ENCODE data around the gene GDAP2.

DNA sequence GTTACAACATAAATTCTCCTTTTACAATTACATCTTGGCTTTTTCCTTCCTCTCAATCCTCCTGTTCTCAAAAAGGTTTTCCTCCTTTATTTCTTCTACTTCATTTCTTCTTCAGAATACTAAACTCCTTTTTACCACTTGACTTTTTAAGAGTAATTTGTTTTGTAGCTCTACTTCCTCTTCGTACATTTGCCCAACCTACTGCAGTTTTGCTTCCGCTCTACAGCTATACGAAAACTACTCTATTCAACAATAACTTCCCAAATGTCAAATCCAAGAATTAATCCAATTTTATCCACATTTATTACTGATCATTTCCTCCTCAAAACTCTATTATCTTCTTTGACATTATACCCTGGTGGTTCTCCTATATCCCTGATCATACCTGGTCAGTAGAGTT lies 3.4 kb downstream of the GDAP2 start:
- TF ChIP-seq, protein P1, sequence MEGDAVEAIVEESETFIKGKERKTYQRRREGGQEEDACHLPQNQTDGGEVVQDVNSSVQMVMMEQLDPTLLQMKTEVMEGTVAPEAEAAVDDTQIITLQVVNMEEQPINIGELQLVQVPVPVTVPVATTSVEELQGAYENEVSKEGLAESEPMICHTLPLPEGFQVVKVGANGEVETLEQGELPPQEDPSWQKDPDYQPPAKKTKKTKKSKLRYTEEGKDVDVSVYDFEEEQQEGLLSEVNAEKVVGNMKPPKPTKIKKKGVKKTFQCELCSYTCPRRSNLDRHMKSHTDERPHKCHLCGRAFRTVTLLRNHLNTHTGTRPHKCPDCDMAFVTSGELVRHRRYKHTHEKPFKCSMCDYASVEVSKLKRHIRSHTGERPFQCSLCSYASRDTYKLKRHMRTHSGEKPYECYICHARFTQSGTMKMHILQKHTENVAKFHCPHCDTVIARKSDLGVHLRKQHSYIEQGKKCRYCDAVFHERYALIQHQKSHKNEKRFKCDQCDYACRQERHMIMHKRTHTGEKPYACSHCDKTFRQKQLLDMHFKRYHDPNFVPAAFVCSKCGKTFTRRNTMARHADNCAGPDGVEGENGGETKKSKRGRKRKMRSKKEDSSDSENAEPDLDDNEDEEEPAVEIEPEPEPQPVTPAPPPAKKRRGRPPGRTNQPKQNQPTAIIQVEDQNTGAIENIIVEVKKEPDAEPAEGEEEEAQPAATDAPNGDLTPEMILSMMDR (conservative IDR thresholded peaks at IDR 0.05; ENCODE audit: low read depth, low read length) = no peak
- TF ChIP-seq RAD21 (IDR thresholded peaks at IDR 0.05; ENCODE audit: low read length) (no peak), POLR2A (IDR thresholded peaks at IDR 0.05; ENCODE audit: low read depth, low read length) (no peak), CHD1 (IDR thresholded peaks at IDR 0.05; ENCODE audit: low read depth, low read length) (no peak), RCOR1 (IDR thresholded peaks at IDR 0.05; ENCODE audit: insufficient replicate concordance, low read length) (no peak), SMC3 (IDR thresholded peaks at IDR 0.05; ENCODE audit: low read depth, low read length) (no peak), CEBPB (IDR thresholded peaks at IDR 0.05; ENCODE audit: low read depth, low read length) (no peak), MAZ (IDR thresholded peaks at IDR 0.05; ENCODE audit: borderline replicate concordance, low read depth, low read length) (no peak), FOS (IDR thresholded peaks at IDR 0.05; ENCODE audit: low read depth, low read length) (no peak), RFX5 (IDR thresholded peaks at IDR 0.05; ENCODE audit: low read depth, low read length) (no peak), MAFK (IDR thresholded peaks at IDR 0.05; ENCODE audit: low read depth, low read length) (no peak), NFE2L2 (IDR thresholded peaks at IDR 0.05; ENCODE audit: low read depth, low read length) (no peak)
- TF ChIP-seq, protein P2, sequence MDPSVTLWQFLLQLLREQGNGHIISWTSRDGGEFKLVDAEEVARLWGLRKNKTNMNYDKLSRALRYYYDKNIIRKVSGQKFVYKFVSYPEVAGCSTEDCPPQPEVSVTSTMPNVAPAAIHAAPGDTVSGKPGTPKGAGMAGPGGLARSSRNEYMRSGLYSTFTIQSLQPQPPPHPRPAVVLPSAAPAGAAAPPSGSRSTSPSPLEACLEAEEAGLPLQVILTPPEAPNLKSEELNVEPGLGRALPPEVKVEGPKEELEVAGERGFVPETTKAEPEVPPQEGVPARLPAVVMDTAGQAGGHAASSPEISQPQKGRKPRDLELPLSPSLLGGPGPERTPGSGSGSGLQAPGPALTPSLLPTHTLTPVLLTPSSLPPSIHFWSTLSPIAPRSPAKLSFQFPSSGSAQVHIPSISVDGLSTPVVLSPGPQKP (IDR thresholded peaks at IDR 0.05; ENCODE audit: borderline replicate concordance, low read depth, low read length) = no peak
- TF ChIP-seq, protein P3, sequence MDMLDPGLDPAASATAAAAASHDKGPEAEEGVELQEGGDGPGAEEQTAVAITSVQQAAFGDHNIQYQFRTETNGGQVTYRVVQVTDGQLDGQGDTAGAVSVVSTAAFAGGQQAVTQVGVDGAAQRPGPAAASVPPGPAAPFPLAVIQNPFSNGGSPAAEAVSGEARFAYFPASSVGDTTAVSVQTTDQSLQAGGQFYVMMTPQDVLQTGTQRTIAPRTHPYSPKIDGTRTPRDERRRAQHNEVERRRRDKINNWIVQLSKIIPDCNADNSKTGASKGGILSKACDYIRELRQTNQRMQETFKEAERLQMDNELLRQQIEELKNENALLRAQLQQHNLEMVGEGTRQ (IDR thresholded peaks at IDR 0.05; ENCODE audit: low read depth, low read length) = no peak
